Measurements from ENCODE around the gene TRIM31.

Gene TRIM31

DNA sequence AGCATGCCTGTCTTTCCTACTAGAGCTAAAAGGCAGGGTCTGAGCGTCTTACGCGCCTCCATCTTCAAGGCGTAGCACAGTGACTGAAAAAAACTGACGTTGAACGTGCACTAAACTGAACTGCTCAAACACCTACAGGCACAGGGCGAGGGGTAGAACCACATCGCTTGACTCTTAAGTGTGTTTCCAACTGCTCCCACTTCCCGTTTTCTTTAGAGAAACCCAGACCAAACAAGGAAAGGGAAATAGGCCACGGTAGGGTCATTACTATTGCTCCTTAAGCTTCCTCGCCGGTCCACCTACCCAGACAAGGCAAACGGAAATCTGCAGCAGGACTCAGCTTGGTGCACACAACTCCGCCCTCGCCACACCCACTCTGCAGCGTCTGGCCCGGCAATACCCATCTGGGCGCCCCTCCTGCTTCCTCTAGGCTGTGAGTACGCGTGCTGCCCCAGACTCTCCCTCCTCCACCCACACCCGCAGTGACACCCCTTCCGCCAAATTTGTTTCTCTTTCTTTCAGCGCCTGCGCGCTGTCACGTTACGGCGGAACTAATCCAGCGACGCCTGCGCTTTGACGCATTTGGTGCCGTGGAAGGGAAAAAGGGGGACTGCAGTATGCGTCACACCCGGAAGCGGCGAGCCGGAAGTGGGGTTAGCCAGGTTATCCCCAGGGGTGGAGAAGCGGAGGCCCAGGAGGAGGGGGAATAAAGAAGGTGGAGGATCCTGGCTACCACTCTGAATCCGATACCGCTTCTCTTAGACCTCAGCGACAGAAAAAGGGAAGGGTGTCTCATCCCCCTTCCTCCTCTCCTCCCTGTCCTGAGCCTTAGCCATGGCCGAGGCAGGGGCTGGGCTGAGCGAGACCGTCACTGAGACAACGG lies 46.1 kb downstream of the TRIM31 start, which contains the start of gene PPP1R11:
Gene PPP1R11 (plus strand): TSS at position 622 of the 883 bp plus-strand sequence. CDS start 213 bp downstream, at position 835.
- H3K4me3 ChIP-seq (ENCODE audit: low read depth, low read length), result peak within 1 kb of the TSS; percentile 75
- TF ChIP-seq, protein P1, sequence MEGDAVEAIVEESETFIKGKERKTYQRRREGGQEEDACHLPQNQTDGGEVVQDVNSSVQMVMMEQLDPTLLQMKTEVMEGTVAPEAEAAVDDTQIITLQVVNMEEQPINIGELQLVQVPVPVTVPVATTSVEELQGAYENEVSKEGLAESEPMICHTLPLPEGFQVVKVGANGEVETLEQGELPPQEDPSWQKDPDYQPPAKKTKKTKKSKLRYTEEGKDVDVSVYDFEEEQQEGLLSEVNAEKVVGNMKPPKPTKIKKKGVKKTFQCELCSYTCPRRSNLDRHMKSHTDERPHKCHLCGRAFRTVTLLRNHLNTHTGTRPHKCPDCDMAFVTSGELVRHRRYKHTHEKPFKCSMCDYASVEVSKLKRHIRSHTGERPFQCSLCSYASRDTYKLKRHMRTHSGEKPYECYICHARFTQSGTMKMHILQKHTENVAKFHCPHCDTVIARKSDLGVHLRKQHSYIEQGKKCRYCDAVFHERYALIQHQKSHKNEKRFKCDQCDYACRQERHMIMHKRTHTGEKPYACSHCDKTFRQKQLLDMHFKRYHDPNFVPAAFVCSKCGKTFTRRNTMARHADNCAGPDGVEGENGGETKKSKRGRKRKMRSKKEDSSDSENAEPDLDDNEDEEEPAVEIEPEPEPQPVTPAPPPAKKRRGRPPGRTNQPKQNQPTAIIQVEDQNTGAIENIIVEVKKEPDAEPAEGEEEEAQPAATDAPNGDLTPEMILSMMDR (conservative IDR thresholded peaks at IDR 0.05; ENCODE audit: low read depth, low read length), result no peak
- DNase-seq (ENCODE audit: low read depth), result peak; percentile 99

DNA sequence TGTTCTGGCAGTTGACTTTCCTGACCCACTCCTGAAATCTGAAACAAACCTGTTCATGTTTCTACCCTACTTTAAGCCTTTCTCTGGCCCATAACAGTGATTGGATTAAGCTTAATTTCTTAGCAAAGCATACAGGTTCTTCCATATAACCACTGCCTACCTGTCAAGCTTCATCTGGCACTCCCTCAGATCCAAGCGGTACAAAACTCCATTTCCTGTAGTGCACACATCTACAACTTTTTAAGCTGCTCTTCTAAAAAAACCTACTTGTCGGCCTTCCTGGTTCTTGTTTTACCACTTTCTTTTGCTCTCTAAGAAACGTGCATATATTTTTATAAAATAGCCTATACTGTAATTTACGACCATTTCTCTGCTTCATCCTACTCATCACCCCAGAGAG lies 46.8 kb downstream of the TRIM31 start:
- DNase-seq (ENCODE audit: low read depth), result no peak
- peak overlapping the region; percentile 75 for H3K4me3 ChIP-seq (ENCODE audit: low read depth, low read length)
- TF ChIP-seq, protein P1 (conservative IDR thresholded peaks at IDR 0.05; ENCODE audit: low read depth, low read length), result no peak

DNA sequence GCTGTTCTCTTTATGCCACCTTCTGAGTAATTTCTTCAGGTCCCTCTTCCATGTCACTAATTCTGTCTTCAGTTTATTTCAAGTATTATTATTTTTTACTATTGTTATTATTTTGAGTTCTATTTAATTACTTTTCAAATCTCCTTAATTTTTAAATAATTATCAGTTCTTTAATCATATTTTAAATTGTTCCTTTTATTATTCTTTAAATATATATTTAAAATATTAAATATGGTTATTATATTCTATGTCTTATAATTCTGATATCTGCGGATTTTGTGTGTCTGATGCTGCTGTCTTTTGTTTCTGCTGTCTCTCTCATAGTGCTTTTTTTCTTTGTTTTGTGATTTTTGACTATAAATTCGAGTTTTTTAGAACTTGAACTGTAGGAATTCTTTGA lies 49.6 kb downstream of the TRIM31 start:
- TF ChIP-seq, protein P1 (conservative IDR thresholded peaks at IDR 0.05; ENCODE audit: low read depth, low read length), result no peak
- no peak for DNase-seq (ENCODE audit: low read depth)
- no peak overlapping the region for H3K4me3 ChIP-seq (ENCODE audit: low read depth, low read length)

DNA sequence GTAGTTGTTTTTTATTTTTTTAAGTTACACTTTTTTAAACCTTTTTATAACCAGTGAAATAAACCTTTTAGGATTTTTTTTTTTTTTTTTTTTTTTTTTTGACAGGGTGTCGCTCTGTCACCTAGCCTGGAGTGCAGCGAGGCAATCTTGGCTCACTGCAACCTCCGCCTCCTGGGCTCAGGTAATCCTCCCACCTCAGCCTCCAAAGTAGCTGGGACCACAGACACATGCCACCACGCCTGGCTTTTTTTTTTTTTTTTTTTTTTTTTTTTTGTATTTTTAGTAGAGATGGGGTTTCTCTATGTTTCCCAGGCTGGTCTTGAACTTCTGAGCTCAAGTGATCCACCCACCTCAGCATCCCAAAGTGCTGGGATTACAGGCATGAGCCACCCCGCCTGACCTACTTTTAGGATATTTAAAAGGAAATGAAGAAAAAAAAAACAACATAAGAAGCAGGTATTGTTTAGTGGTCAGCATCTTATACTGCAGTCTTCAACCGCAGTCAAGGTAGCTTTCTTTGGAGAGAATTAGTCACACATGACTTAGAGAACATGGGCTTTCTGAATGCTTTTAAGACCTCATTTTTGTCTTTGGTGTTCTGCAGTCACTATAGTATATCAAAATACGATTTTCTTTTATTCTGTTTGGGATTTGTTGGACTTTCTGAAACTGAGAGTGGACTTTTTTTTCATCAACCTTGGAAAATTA lies 50.3 kb downstream of the TRIM31 start:
- no peak for DNase-seq (ENCODE audit: low read depth)
- TF ChIP-seq, protein P1 (conservative IDR thresholded peaks at IDR 0.05; ENCODE audit: low read depth, low read length), result no peak
- H3K4me3 ChIP-seq (ENCODE audit: low read depth, low read length), result no peak overlapping the region

DNA sequence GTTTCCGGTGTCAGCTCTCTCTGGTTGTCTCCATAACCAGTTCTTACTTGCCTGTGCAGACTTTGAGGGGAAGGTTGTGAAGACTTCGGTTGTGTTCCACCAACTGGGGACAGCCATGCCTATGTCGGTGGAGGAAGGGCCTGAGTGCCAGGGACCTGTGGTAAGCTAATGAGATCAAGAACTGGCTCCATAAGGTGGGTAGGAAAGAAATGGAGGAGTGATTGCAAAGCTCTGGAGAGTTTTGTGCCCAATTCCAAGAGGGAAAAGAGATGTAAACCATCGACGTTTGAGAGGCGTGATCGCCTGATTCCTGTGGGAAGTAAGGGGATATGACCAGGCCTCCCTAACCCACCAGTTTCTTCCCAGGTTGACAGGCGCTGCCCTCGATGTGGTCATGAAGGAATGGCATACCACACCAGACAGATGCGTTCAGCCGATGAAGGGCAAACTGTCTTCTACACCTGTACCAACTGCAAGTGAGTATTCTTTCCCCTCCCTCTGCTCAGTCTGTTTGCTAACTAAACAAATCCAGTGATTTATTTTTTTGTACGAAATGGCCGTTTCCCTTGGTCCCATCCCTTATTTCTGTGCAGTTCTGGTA lies 50.9 kb downstream of the TRIM31 start:
- H3K4me3 ChIP-seq (ENCODE audit: low read depth, low read length), result peak overlapping the region; percentile 86
- DNase-seq (ENCODE audit: low read depth), result no peak
- TF ChIP-seq, protein P1 (conservative IDR thresholded peaks at IDR 0.05; ENCODE audit: low read depth, low read length), result no peak

DNA sequence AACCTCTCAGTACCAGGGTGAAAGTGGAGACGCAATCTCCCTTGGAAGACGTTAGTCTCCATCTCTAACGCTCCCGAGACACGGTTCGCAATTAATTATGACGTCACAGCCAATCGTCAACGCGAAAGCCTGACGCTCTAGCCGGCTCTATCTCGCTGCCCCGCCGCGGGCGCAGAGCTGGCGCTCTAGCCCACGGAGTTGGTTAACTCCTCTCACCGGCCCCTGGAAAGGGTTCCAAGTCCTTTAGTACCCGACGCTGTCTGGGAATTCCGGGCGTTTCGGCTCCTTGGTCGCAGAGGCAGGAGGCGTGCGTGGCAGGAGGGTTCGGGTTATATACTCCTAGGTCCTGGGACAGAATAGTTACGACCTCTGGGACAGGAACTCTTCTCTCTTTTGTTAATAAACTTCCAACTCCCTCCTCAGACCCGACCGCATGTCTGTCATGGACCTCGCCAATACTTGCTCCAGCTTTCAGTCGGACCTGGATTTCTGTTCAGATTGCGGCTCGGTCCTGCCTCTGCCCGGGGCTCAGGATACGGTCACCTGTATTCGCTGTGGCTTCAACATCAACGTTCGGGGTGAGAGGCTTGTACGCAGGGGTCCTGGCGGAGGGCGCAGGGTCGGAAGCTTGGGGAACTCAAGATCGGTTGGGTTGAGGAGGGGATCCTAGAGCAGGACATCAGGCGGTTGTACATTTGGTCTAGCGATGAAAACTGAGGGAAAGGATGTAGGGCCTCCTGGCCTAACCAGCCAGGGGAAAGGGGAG lies 51.6 kb downstream of the TRIM31 start, which contains the start of gene POLR1H:
Gene POLR1H (plus strand): TSS at position 174 of the 766 bp plus-strand sequence. CDS start 260 bp downstream, at position 434.
- DNase-seq (ENCODE audit: low read depth), result peak; percentile 96
- H3K4me3 ChIP-seq (ENCODE audit: low read depth, low read length), result peak within 1 kb of the TSS; percentile 86
- TF ChIP-seq, protein P1 (conservative IDR thresholded peaks at IDR 0.05; ENCODE audit: low read depth, low read length), result no peak

Data from choroid plexus epithelial cell (primary cell).